Measurements from ENCODE around the gene HTR3D.
"Not testable (repeated sequence)": the region's sequence is repeated elsewhere in the genome, so short reads cannot be mapped to it uniquely, and the experiment has no call there.

HTR3D gene

DNA sequence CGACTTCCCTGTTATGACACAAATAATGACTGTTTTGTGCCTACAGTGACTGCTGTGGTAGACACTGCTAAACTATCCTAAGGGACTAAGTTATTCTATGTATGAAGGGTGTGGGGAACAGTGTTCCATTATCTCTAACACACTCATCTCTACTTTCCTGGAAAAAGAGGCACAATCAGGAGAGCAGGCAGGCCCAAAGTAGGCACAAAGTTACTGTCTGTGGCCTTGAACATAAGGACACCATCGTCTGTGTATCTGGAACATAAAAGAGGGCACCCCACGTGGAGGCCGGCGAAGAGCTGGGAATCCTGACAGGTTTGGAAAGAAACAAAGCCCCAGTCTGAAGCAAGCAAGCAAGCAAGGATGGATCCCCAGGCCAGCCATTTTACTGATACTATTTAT lies 15.4 kb upstream of the HTR3D start:
- DNase-seq (ENCODE audit: low spot score) = peak; percentile 14

DNA sequence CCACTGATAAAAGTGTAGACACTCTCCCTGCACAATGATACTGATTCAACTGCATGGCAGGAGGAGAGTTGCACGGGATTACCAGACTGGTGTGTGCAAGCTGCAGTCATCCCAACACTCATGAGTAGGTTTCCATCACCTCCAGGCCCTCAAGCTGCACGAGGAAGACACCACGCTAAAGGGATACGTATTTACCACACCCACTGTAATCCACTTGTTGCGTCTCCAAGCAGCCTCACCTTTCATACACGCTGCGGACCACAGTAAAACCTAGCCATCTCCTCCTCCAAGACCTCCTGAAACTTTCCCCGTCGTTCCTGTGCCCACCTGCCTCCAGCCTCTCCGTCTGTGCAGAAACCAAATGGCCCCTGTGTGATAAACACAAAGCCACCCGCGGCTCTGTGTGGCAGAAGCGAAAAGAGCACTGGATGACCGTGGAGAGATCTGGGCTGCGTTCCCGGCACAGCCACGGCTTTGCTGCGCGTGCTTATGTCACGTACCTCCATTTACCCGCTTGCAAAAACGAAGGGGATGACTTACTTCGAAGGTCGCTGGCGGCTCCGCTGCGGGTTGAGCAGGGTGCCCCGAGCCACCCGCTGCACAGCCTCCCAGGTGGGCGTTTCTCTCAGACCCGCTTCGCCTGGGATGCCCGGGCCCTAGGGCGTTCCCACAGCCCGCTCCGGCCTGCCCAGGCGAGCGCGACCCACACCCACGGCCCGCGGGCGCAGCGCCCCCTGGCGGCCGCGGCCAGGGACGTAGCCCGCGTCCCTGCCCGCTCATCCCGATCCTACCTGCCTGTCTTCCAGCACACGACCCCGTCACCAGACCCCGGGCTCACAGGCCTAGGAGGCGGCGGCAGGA lies 14.5 kb upstream of the HTR3D start:
- peak; percentile 54 for DNase-seq (ENCODE audit: low spot score)

DNA sequence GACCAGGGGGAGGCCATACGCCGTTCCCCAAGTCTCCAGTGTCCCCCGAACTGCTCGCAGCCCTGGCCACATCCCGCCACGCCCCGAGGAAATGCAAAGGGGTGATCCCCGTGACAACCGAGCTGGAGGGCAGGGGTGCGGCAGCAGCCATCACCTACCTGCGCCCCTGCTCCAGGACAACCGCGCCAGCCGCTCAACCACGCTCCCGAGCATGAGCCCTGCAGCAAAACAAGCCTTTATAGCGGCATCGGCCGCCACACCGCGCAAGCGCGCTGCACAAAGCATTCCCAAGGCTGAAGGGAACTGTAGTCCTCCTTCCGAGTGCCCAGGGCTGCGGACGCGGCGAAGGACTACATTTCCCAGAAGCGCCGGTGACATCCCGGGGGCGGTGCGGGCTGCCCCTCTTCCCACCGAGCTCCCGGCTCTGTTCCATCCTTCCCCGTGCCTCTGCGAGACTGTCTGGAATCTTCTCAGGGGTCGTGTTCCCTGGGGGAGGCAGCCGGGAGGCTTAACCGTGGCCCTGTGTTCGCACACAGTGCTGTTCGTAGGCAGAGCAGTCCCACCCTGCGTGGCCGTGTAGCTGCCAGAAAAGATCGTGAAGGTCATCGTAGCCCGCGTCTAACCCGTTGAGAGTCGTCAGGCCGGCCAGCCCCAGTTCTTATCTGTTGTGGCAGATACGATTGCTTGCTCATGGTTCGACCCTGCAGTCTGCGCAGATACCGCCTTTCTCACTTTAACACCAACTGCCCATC lies 13.7 kb upstream of the HTR3D start, which contains the start of gene ABCC5:
TSS of gene ABCC5 (minus strand) at position 213 of the 752 bp plus-strand sequence. CDS start 3,492 bp downstream, outside the sequence.
- DNase-seq (ENCODE audit: low spot score) = peak; percentile 96

DNA sequence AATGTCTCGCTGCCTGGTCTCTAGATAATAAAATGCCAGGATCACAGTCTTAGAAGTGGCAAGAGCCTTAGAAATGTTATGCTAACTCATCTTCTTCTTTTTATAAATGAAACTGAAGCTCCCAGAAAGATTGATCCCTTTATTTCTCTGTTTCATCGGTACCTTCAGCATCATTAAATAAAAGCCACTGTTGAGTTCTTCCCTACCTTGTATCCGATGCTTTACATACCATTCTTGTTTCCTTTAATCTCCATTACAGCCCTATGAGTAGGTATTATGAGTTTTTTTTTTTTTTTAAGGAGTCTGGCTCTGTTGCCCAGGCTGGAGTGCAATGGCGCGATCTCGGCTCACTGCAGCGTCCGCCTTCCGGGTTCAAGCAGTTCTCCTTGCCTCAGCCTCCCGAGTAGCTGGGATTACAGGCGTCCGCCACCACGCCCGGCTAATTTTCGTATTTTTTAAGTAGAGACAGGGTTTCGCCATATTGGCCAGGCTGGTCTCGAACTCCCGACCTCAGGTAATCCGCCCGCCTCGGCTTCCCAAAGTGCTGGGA lies 13.0 kb upstream of the HTR3D start:
- no peak for DNase-seq (ENCODE audit: low spot score)

DNA sequence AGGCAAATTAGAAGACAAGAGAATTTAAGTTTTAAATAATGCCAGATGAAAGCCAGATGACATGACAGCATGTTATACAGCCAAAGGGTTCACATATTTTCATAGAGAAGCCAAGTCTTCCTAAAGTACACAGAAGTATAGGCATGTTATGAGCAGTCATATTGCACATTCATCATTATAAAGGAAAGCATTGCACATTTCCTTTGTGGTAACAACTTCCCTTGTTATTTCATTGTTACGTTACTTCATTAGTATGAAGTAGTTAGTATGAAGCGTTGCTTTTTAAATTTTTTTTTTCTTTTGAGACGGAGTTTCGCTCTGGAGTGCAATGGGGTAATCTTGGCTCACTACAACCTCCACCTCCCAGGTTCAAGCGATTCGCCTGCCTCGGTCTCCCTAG lies 9.2 kb upstream of the HTR3D start:
- no peak for DNase-seq (ENCODE audit: low spot score)

DNA sequence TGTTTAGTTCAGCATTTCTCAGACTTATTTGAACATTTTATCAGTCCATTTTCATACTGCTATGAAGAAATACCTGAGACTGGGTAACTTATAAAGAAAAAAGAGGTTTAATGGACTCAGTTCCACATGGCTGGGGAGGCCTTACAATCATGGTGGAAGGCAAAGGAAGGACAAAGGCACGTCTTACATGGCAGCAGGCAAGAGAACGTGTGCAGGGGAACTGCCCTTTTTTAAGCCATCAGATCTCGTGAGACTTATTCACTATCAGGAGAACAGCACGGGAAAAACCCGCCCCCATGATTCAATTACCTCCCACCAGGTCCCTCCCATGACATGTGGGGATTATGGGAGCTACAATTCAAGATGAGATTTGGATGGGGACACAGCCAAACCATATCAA lies 6.3 kb upstream of the HTR3D start:
- not testable (repeated sequence) for DNase-seq (ENCODE audit: low spot score)

DNA sequence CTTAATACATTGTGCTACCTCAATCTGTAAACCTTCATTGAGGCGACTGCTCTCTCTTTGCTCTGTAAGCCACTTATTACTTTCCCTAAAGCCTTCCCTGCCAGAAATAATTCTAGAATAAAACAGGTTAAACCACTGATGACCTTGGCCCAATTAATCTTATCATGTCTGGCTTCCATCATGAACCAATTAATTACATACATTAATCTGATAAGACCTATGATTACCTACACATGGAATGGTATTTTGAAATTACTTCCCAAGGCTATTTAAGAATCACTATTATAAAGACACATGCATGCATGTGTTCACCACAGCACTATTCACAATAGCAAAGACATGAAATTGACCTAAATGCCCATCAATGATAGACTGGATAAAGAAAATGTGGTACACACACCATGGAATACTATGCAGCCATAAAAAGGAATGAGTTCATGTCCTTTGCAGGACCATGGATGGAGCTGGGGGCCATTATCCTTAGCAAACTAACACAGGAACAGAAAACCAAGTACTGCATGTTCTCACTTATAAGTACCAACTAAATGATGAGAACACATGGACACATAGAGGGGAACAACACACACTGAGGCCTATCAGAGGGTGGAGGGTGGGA lies 3.2 kb upstream of the HTR3D start:
- DNase-seq (ENCODE audit: low spot score) = not testable (repeated sequence)

DNA sequence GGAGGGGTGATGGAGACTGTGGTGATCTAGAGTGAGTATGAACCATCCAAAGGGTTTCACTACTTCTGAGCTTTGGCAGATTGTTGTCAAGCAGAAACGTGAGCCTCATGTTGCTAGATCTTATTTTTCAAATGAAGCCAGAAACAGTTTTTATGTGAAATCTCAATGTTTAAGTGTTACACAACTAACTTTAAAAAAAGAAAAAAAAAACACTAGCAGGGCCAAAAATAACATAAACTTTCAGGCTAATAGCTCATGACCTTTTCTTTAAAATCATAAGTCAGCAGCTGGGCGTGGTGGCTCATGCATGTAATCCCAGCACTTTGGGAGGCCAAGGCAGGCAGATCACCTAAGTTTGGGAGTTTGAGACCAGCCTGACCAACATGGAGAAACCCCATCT lies 2.1 kb upstream of the HTR3D start:
- DNase-seq (ENCODE audit: low spot score) = no peak

DNA sequence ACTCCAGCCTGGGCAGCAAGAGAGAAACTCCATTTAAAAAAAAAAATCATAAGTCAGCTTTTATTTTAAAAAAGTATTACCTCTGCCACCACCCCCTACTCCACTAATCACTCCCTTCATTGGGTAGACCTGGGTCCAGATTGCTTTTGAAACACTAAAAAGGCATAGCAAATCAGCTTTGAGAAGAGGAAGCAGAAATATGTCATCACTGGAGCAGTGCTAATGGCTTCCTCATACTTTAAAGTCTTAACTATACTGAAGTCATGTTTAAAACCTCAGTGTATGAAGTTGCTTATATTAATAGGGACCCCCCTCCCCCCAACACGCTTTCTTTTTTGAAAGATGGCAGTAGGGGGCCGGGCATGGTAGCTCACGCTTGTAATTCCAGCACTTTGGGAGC lies 1.0 kb upstream of the HTR3D start:
- DNase-seq (ENCODE audit: low spot score) = no peak

DNA sequence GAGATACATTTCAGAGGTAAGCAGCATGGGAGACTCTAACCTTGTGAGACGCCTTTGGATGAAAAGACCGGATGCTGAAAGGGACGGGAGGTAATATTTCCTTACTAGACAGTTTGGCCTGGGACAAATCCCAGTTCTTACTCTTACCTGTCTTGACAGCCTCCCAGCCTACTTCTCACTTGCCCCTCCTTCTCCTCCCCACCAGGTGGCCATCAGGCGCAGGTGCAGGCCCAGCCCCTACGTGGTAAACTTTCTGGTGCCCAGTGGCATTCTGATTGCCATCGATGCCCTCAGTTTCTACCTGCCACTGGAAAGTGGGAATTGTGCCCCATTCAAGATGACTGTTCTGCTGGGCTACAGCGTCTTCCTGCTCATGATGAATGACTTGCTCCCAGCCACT lies 6.3 kb downstream of the HTR3D start:
- DNase-seq (ENCODE audit: low spot score) = no peak

DNA sequence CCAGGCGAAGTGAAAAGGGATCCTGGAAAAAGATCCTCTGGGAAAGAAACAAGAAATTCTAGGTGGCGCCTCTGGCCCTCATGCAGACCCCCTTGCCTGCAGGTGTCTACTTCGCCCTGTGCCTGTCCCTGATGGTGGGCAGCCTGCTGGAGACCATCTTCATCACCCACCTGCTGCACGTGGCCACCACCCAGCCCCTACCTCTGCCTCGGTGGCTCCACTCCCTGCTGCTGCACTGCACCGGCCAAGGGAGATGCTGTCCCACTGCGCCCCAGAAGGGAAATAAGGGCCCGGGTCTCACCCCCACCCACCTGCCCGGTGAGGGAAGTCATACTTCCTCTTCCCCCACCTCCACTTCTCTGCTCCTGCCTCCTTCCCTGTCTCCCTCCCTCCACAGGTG lies 6.8 kb downstream of the HTR3D start:
- not testable (repeated sequence) for DNase-seq (ENCODE audit: low spot score)

DNA sequence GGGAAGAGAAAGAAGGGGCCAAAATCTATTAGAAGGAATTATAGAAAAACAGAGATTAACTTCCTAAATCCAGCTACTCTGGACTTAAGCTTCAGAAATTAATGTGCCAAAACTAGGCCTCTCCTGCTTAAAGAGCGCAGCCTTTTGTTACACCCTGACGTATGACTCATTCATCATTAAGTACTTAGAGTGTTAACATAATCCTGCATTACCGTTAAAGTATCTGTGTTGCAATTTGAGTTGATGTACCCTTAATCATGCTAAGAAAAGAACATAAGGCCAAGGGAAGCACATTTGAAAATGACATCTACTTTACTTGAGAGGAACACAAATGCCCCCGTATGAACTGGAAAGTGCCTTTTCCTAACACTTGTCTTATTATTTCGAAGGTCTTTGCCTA lies 7.9 kb downstream of the HTR3D start:
- no peak for DNase-seq (ENCODE audit: low spot score)

DNA sequence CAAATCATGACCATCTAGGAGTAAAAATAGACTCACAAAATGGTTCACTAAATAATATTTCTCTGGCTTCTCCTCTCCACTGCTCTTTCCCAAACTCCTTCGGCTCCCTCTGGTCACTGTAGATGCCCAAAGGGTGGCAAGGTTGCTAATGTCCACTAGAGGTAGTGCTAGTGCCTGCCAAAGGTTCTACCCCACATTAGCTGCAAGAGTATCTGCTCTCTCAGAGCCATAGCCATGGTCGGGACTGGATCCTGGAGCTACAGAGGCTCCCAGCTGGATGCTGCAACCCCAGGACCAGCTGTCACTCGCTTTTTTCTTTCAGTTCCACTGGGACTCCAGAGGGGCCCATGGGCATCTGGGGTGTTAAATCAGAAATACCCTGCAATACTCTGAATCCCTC lies 8.5 kb downstream of the HTR3D start:
- peak; percentile 35 for DNase-seq (ENCODE audit: low spot score)

DNA sequence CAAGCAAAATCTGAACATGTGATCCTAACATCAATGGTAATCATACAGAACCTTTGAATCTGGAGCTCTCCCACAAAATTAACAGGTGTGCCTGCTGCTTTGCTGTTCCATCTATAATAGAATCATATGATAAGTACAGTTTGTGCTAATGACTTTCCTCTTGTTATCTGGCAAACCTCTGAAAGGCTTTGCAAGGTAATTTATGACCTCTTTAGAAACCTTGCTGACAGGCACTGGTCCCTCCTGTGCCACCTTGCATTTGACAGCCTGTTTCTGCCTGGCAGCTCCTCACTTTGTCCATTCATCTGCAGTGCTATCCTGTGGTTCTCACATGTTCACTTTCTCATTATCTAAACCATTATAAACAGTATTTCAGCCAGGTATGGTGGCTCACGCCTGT lies 11.1 kb downstream of the HTR3D start:
- no peak for DNase-seq (ENCODE audit: low spot score)

DNA sequence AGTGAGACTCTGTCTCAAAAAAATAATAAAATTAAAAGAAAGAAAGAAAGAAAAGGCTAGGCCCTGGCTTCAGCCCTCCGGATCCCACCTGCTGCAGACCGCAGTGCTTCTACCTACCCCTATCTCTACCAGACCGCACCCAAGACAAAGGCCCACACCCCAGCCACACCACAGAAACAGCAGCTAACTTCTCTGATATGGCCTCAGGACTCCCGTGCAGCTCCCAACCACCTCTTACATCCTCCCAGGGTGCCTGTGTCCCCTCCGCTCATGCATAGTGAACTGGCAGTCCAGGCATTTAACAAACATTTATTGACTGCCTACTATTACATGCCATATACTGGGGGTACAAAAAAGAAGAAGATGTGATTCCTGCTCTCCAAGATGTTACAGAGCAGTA lies 14.5 kb downstream of the HTR3D start:
- DNase-seq (ENCODE audit: low spot score) = no peak

DNA sequence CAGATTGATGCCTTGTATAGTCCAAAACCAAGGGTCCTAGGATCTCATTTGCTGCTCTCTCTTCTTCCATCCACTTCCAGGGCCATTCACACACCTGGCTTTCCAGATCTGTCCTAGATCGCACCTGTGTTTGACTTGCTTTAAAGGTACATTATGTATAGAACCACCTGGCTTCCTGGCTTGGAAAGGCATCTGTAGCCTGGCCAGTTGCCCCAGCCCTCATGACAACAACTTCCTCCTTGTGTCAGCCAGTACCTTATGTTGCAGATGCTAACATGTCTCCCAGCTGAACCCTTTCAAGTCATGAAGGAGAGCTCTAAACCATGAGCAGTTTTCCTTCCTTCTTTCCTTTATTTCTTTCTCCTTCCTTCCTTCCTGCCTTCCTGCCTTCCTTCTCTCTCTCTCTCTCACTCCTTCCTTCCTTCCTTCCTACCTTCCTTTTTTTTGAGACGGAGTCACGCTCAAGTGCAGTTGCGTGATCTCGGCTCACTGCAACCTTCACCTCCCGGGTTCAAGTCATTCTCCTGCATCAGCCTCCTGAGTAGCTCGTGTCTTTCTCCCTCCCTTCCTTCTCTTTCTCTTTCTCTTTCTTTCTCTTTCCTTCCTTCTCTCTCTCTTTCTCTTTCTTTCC lies 18.8 kb downstream of the HTR3D start:
- no peak for DNase-seq (ENCODE audit: low spot score)

DNA sequence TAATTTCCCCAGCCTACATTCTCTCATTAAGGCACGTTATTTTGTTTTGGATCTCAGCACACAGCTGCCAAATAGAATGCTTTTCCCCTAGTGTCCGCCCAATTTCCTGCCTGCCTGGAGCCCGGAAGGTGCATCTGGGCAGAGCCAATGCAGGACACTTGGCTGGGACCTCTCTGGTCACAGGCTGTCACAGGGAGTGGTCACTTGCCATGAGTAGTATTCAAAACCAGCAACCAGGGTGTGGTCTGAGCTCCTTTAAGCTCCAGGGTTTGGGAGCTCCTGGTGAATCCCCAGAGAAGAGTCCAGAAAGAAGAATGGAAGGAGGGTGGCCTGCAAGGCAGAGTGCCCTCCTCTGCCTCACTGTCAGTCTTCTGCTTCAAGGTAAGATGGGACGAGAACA lies 21.2 kb downstream of the HTR3D start, which contains the start of gene HTR3C:
TSS of gene HTR3C (plus strand) at position 281 of the 400 bp plus-strand sequence. CDS start at position 315, 34 bp downstream.
- no peak for DNase-seq (ENCODE audit: low spot score)

DNA sequence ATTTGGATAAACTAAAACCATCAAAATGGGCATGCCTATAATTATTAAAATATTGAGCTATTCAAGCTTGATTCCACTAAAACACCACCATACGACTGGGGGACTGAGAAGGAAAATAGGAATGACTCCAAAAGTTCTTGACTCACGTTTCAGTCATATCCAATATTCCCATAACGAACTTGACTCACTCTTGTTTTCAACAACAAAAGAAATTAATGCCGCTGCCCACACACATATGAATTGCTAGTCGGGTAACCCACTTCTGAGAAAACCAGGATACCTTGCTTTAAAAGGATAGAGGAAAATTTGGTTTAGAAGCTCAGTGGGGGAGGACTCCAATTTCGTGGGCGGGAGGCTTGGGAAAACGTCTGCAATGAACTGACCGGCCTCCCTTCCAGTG lies 26.5 kb downstream of the HTR3D start:
- DNase-seq (ENCODE audit: low spot score) = no peak

DNA sequence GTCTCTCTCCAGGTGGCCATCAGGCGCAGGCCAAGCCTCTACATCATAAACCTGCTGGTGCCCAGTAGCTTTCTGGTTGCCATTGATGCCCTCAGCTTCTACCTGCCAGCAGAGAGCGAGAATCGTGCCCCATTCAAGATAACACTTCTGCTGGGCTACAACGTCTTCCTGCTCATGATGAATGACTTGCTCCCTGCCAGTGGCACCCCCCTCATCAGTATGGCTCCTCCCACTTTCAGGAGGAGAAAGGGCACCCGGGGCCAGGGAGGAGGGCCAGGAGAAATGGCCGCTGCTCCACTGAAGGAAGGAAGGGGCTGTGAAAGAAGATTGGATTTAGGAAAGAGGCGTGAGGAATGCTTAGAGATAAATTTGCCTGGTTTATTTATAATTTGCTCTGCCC lies 27.9 kb downstream of the HTR3D start:
- no peak for DNase-seq (ENCODE audit: low spot score)

DNA sequence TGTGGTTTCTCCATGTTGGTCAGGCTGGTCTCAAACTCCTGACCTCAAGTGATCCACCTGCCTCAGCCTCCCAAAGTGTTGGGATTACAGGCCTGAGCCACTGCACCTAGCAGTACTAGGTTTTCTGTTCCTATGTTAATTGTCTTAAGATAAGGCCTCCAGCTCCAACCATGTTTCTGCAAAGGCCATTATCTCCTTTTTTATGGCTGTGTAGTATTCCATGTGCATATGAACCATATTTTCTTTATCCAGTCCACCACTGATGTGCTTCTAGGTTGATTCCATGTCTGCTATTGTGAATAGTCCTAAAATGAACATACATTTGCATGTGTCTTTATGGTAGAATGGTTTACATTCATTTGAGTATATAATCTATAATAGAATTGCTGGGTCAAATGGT lies 31.1 kb downstream of the HTR3D start:
- no peak for DNase-seq (ENCODE audit: low spot score)

DNA sequence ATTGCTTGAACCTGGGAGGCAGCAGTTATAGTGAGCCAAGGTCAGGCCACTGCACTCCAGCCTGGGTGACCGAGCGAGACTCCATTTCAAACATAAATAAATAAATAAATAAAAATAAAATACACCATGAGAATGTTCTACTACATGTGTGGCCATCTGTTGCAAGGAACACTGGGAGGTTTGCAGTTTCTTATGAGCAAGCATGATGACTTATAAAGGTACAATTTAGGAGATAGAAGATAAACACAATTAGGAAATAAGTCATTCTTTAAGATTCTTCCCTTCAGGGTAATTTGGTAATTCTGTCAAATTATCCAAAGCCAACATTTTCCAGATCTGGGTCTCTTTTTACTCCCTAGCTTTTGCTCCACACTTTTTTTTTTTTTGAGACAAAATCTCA lies 34.7 kb downstream of the HTR3D start:
- no peak for DNase-seq (ENCODE audit: low spot score)

DNA sequence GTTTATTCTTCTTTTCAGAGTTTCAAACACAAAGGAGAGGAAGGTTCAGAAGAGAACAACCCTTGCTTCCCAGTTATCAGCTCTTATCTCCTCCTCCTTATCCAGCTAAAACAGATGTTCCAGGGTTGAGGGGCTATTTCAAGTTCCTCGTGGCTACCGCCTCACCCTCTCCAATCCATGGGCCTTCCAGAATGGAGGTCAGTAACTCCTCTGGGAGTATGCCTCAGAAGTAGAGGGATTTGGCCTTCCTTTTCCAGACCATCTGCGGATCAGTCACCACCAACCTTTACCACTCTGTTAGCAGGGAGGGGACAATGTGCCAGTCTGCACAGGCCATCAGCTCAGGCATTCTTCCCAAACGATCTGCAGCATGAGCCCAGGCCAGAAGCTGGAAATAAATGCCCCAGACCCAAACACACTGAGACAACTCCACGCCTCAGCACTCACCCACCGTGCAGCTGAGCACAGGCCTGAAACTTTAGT lies 36.1 kb downstream of the HTR3D start:
- no peak for DNase-seq (ENCODE audit: low spot score)

Data from cerebellar cortex (tissue), 1 donor.